ENCODE results near the gene CAPNS2.

The CAPNS2 gene

GRCh38 chr16:55572439-55572838 is 6.0 kb downstream of the CAPNS2 start:
- no peak for FAIRE-seq

GRCh38 chr16:55574811-55575210 is 8.3 kb downstream of the CAPNS2 start:
- FAIRE-seq (no peak), DNase-seq (ENCODE audit: insufficient read length, low spot score) (no peak)
- no peak for TF ChIP-seq CTCF (IDR thresholded peaks at IDR 0.05; ENCODE audit: insufficient read depth, missing control alignments)

More at GRCh38 chr16:55572439-55572838, 6.0 kb downstream of the CAPNS2 start:
- DNase-seq (ENCODE audit: insufficient read length, low spot score), result no peak
- TF ChIP-seq CTCF (IDR thresholded peaks at IDR 0.05; ENCODE audit: insufficient read depth, missing control alignments), result no peak

- no peak for DNase-seq (ENCODE audit: insufficient read length, low spot score)
- TF ChIP-seq CTCF (IDR thresholded peaks at IDR 0.05; ENCODE audit: insufficient read depth, missing control alignments), result no peak
- no peak for FAIRE-seq
These were observed 9.0 kb downstream of the CAPNS2 start for GRCh38 chr16:55575496-55575895.

- DNase-seq (ENCODE audit: insufficient read length, low spot score) (no peak), FAIRE-seq (no peak)
- no peak for TF ChIP-seq CTCF (IDR thresholded peaks at IDR 0.05; ENCODE audit: insufficient read depth, missing control alignments)
These were observed 9.9 kb downstream of the CAPNS2 start for GRCh38 chr16:55576384-55576783.

GRCh38 chr16:55577887-55578286 is 11.4 kb downstream of the CAPNS2 start:
- FAIRE-seq (no peak), DNase-seq (ENCODE audit: insufficient read length, low spot score) (no peak)
- no peak for TF ChIP-seq CTCF (IDR thresholded peaks at IDR 0.05; ENCODE audit: insufficient read depth, missing control alignments)

GRCh38 chr16:55585631-55586030 is 19.1 kb downstream of the CAPNS2 start:
- TF ChIP-seq CTCF (IDR thresholded peaks at IDR 0.05; ENCODE audit: insufficient read depth, missing control alignments), result no peak
- FAIRE-seq (no peak), DNase-seq (ENCODE audit: insufficient read length, low spot score) (no peak)

GRCh38 chr16:55588799-55589198 is 22.3 kb downstream of the CAPNS2 start:
- FAIRE-seq (no peak), DNase-seq (ENCODE audit: insufficient read length, low spot score) (no peak)
- TF ChIP-seq CTCF (IDR thresholded peaks at IDR 0.05; ENCODE audit: insufficient read depth, missing control alignments), result no peak
